Upper lobe of left lung (tissue), 4 donors: ENCODE data around the gene ANKRD35.
A peak's percentile ranks its signal among the peaks of the same experiment; 100 is the strongest.

Source experiments
- CTCF ChIP-seq, 6 experiments: fragments of 450-650 bp in 4 of 6; fragments of 200-600 bp in 2 of 6; sonication (generic) in 2 of 6; IDR thresholded peaks; one replicate each; pipeline ENCODE4 v1.5.1; 2016 to 2019; ENCODE audit warnings: antibody characterized with exemption in 6 of 6
- POLR2A ChIP-seq, 4 donors: fragments of 450-650 bp; IDR thresholded peaks; one replicate each; pipeline ENCODE4 v1.5.1; 2016 to 2017; ENCODE audit warnings: antibody characterized with exemption in 4 of 4, mild to moderate bottlenecking in 2 of 4
- POLR2AphosphoS5 ChIP-seq, 2 donors: sonication (generic); formaldehyde crosslinking; IDR thresholded peaks; one replicate each; pipeline ENCODE4 v1.5.1; 2017; ENCODE audit warnings: antibody characterized with exemption in 2 of 2

GRCh38 chr1:145906954-145907753, 21.5 kb upstream of the ANKRD35 start:
- TF ChIP-seq CTCF (IDR thresholded peaks at IDR 0.05) (no peak), POLR2A (IDR thresholded peaks at IDR 0.05) (no peak), POLR2AphosphoS5 (IDR thresholded peaks at IDR 0.05) (peak in 1 of 2 donors; percentile 7)
